ENCODE measurements around the gene VPREB3. TPM values are rescaled to one million over a fixed set of nuclear protein-coding genes. Genes with fewer than 3 reads are reported as not detected.
A peak's percentile ranks its signal among the peaks of the same experiment; 100 is the strongest.

The VPREB3 gene
- total RNA-seq, 4 donors from 2014 or later = not detected

DNA sequence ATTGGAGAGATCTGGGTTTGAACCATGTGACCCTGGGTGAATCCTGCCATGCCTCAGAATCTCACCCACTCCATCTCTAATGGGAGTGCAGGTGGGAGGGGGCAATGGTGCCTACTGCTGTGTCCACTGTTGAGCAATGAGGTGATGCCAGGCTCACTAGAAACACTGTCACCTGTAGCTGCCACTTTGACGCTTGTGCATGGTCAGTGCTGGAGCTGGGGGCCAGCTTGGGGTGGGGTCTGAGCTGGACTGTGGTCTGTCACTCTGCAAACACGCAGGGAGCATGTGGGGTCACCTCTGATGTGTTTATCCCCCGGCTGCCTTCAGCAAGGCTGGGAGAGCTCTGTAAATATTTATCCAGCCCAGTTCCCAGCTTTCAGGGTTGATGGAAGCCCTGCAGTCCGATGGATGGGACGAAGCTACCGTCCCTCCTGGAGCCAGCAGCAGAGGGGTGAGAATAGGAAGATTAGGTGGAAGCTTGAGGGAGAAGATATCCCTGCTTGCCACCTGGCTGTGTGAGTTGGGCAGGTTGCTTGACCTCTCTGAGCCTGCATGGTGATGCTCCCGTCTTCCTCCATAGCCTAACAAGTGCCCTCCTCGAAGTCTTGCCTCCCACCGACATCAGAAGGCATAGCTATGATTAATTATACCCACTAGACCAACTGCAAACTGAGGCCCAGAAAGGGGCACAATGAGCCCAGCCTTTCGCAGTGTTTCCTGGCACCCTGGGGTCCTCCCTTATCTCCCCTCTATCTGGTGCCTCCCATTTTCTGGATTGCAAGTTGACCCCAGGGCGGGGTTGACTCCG, 20.1 kb upstream of the VPREB3 start:
- no peak for TF ChIP-seq POLR2A (IDR thresholded peaks at IDR 0.05)
- TF ChIP-seq, protein P1, sequence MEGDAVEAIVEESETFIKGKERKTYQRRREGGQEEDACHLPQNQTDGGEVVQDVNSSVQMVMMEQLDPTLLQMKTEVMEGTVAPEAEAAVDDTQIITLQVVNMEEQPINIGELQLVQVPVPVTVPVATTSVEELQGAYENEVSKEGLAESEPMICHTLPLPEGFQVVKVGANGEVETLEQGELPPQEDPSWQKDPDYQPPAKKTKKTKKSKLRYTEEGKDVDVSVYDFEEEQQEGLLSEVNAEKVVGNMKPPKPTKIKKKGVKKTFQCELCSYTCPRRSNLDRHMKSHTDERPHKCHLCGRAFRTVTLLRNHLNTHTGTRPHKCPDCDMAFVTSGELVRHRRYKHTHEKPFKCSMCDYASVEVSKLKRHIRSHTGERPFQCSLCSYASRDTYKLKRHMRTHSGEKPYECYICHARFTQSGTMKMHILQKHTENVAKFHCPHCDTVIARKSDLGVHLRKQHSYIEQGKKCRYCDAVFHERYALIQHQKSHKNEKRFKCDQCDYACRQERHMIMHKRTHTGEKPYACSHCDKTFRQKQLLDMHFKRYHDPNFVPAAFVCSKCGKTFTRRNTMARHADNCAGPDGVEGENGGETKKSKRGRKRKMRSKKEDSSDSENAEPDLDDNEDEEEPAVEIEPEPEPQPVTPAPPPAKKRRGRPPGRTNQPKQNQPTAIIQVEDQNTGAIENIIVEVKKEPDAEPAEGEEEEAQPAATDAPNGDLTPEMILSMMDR (IDR thresholded peaks at IDR 0.05) = no peak
- H3K27me3 ChIP-seq = no peaks in the 10 kb centered on the region
- H3K36me3 ChIP-seq = no peaks in the 10 kb centered on the region
- intact Hi-C loops (cut with DNase I; ENCODE audit: low total_unique reads) = no loop called here
- DNase-seq = no peak
- H3K4me1 ChIP-seq = no peaks in the 10 kb centered on the region
- no peak overlapping the region for H3K4me3 ChIP-seq
- H3K27ac ChIP-seq = no peak overlapping the region
- H3K9me3 ChIP-seq = no peaks in the 10 kb centered on the region

DNA sequence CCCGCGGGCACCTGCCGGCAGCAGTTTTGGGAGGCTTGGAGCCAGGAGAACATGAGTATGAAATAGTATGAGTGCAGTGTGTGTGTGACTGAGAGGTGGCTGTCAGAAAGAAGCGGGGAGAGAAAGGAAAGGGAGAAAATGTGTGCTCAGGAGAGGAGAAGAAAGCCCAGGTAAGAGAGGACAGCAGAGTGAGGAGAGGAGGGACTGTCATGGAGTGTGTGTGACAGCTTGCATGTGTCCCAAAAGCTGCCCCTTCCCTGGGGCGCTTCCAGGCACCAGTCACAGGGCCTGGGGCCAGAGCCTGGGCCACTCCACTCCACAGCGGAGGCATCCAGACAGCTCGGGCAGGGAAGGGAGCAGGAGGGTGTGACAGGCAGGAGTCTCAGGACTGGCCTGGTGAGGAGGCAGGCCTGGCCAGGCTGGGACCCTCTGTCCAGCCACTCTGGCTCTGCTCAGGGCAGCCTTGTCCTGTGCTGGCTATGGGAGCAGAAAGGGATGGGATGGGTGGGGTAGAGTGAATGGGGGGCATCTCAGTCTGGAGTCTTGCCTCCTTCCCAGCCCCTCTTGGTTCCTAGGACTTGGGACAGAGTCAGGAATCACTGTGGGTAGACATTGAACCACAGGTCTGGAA, 19.4 kb upstream of the VPREB3 start:
- Histone ChIP-seq H3K9me3 (no peaks in the 10 kb centered on the region), H3K4me3 (peak overlapping the region in 1 of 2 donors; percentile 45), H3K4me1 (no peaks in the 10 kb centered on the region), H3K27me3 (no peaks in the 10 kb centered on the region), H3K27ac (peak overlapping the region in 1 of 2 donors; percentile 56), H3K36me3 (no peaks in the 10 kb centered on the region)
- DNase-seq = no peak
- intact Hi-C loops (cut with DNase I; ENCODE audit: low total_unique reads) = no loop called here
- no peak for TF ChIP-seq POLR2A (IDR thresholded peaks at IDR 0.05)
- TF ChIP-seq, protein P1 (IDR thresholded peaks at IDR 0.05) = no peak

DNA sequence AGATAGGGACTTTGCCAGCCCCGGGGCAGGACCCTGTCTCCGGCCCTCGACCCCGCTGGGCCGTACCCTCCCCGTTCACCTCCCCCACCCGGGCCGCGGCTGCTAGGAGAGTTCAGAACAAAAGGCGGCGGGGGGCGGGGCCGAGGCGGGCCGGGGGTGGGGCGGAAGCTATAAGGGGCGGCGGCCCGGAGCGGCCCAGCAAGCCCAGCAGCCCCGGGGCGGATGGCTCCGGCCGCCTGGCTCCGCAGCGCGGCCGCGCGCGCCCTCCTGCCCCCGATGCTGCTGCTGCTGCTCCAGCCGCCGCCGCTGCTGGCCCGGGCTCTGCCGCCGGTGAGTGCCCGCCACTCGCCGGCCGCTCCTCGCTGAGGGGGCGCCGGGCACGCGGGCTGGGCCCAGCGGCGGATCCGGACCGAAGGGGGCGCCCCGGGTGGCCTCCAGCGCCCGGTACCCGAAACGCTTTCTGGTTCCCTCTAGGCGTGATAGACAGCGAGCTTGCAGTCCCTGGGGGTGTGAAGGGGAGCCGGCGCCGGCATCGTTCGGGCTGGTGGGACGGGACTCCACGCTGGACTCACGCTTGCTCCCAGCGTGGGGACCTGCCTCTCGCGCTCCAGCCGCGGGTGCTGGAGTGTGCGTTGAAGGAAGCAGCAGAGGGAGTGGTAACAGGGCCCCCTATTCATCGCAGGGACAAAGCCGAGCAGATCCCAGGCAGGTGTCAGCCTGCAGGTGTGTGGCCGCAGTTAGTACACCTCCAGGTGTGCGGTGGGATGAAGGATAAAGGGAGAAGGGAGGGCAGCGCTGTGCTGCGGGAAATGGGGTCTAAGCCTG, 18.6 kb upstream of the VPREB3 start, which contains the start of gene MMP11:
TSS of gene MMP11 (plus strand) at position 201 of the 825 bp plus-strand sequence. CDS start at position 223, 22 bp downstream.
- no peaks in the 10 kb centered on the region for H3K9me3 ChIP-seq
- H3K27me3 ChIP-seq = no peaks in the 10 kb centered on the region
- intact Hi-C loops (cut with DNase I; ENCODE audit: low total_unique reads) = no loop called here
- H3K27ac ChIP-seq = peak within 1 kb of the TSS; percentile 49 to 56
- DNase-seq = peak; percentile 59 to 63
- no peaks in the 10 kb centered on the region for H3K36me3 ChIP-seq
- H3K4me3 ChIP-seq = peak within 1 kb of the TSS; percentile 11 to 45
- TF ChIP-seq POLR2A (IDR thresholded peaks at IDR 0.05) = peak in 1 of 2 donors; percentile 39
- TF ChIP-seq, protein P1 (IDR thresholded peaks at IDR 0.05) = peak in 2 of 4 experiments; percentile 23 to 27
- H3K4me1 ChIP-seq = no peaks in the 10 kb centered on the region

- peak overlapping the region; percentile 11 to 45 for H3K4me3 ChIP-seq
- no peaks in the 10 kb centered on the region for H3K36me3 ChIP-seq
- peak in 1 of 2 donors; percentile 40 for DNase-seq
- no peaks in the 10 kb centered on the region for H3K27me3 ChIP-seq
- intact Hi-C loops (cut with DNase I; ENCODE audit: low total_unique reads) = no loop called here
- H3K27ac ChIP-seq = peak overlapping the region; percentile 49 to 56
- no peaks in the 10 kb centered on the region for H3K4me1 ChIP-seq
- TF ChIP-seq POLR2A (IDR thresholded peaks at IDR 0.05) = no peak
- TF ChIP-seq, protein P1 (IDR thresholded peaks at IDR 0.05) = no peak
- no peaks in the 10 kb centered on the region for H3K9me3 ChIP-seq
Observed at GRCh38 chr22:23772315-23772648, 18.1 kb upstream of the VPREB3 start.
